ENCODE results near the gene YBX2.

Gene YBX2

GRCh38 chr17:7260151-7260550 is 34.3 kb downstream of the YBX2 start:
- TF ChIP-seq, protein P1, sequence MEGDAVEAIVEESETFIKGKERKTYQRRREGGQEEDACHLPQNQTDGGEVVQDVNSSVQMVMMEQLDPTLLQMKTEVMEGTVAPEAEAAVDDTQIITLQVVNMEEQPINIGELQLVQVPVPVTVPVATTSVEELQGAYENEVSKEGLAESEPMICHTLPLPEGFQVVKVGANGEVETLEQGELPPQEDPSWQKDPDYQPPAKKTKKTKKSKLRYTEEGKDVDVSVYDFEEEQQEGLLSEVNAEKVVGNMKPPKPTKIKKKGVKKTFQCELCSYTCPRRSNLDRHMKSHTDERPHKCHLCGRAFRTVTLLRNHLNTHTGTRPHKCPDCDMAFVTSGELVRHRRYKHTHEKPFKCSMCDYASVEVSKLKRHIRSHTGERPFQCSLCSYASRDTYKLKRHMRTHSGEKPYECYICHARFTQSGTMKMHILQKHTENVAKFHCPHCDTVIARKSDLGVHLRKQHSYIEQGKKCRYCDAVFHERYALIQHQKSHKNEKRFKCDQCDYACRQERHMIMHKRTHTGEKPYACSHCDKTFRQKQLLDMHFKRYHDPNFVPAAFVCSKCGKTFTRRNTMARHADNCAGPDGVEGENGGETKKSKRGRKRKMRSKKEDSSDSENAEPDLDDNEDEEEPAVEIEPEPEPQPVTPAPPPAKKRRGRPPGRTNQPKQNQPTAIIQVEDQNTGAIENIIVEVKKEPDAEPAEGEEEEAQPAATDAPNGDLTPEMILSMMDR (IDR thresholded peaks at IDR 0.05; ENCODE audit: borderline replicate concordance, insufficient read depth, low read depth, low read length) = no peak
- no peak overlapping the region for H3K4me3 ChIP-seq (ENCODE audit: low read depth, low read length)

DNA sequence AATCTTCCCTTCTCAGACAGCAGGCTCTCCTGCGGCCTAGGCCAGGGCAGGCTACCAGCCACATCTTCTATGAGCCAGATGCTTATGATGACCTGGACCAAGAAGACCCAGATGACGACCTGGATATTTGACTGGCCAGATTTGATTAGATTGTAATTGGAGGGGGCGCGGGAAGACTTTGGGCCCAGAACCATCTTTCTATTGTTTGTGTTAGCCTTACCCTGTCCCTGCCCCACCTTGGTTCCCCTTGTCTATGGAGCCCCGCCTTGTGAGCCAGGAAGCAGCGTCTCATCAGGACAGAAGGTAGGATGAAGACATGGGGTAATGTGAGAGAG is 34.9 kb downstream of the YBX2 start:
- no peak overlapping the region for H3K4me3 ChIP-seq (ENCODE audit: low read depth, low read length)

DNA sequence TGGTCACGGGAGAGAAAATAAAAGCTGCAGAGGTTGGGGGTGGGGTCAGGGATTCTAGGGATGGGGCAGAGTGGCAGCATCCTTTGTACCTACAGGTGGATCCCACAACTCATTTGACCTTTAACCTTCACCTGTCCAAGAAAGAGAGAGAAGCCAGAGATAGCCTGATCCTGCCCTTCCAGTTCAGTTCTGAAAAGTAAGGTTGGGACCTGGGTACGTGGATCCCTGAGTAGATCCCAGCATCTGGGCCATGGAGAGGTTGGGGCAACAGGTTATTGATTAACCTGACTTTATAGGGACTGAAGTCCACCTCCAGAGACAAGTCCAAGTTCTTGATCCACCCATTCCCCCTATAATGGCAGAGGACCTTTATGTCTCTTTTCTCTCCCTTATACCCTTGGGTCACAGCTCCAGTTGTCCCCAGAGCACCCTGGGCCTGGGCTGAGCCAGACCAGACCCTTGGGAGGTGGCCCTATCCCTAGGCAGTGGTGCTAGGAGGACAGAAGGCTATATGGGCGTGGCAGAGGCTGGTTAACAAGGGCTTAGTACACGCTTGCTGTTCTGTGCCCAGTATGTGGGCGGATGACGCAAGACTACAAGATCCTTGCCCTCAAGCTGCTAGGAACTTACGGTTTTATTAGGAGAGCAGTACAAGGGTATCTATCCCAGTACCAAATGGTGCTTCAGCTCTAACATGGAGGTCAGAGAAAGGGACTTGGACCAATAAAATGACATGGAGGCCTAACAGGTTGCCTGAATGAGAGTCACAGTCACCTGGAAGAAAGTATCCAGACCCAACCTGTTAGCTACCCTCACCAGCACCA is 35.5 kb downstream of the YBX2 start:
- H3K4me3 ChIP-seq (ENCODE audit: low read depth, low read length) = no peak overlapping the region
- TF ChIP-seq, protein P1 (IDR thresholded peaks at IDR 0.05; ENCODE audit: borderline replicate concordance, insufficient read depth, low read depth, low read length) = no peak

More for the DNA sequence above, 34.9 kb downstream of the YBX2 start:
- TF ChIP-seq, protein P1 (IDR thresholded peaks at IDR 0.05; ENCODE audit: borderline replicate concordance, insufficient read depth, low read depth, low read length) = no peak

DNA sequence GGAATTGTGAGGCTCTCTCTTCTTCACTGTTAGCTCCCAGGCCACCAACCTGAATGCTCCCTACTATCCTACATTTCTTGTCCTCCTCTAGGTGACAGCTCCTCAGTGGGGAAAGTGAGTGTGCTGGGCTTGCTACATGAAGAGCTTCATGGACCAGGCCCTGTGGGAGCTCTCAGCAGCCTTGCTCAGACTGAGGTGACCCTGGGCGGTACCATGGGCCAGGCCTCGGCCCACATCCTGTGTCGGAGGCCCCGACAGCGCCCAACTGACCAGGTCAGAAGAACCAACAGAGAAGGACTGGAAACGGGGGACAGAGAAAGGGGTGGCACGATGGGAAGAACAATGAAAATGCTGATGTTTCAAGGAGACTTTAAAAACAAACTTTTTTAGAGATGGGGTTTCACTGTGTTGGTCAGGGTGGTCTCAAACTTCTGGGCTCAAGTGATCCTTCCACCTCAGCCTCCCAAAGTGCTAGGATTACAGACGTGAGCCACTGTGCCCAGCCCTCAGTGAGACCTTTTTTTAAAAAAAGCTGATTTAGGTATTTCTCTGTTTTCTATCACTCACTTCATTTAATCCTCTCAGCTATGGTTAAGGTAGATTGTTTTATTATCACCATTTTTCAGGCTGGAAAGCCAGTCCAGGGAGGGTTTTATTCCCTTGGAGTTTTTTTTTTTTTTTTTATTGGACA is 37.5 kb downstream of the YBX2 start:
- no peak overlapping the region for H3K4me3 ChIP-seq (ENCODE audit: low read depth, low read length)
- TF ChIP-seq, protein P1 (IDR thresholded peaks at IDR 0.05; ENCODE audit: borderline replicate concordance, insufficient read depth, low read depth, low read length) = no peak

DNA sequence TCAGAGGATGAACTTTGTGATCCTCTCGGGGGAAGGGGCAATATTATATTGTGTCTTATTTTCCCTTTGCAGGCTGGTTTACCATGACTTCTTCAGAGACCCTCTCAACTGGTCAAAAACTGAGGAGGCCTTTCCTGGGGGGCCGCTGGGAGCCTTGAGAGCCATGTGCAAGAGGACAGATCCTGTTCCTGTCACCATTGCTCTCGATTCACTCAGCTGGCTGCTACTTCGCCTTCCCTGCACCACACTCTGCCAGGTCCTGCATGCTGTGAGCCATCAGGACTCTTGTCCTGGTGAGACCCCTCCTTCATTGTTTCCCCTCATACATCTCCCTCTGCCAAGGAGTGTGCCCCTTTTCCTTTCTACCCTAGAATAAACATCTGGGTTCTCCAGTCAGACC is 39.9 kb downstream of the YBX2 start:
- TF ChIP-seq, protein P1 (IDR thresholded peaks at IDR 0.05; ENCODE audit: borderline replicate concordance, insufficient read depth, low read depth, low read length) = no peak
- no peak overlapping the region for H3K4me3 ChIP-seq (ENCODE audit: low read depth, low read length)

GRCh38 chr17:7253082-7253481 is 41.4 kb downstream of the YBX2 start:
- TF ChIP-seq, protein P1 (IDR thresholded peaks at IDR 0.05; ENCODE audit: borderline replicate concordance, insufficient read depth, low read depth, low read length) = no peak
- peak overlapping the region; percentile 71 for H3K4me3 ChIP-seq (ENCODE audit: low read depth, low read length)
